Spleen (tissue), 11 donors: ENCODE results near the gene RAD51B. TPM values are rescaled to one million over a fixed set of nuclear protein-coding genes. Genes with fewer than 3 reads are reported as not detected.
A peak's percentile ranks its signal among the peaks of the same experiment; 100 is the strongest.

Source experiments
- DNase-seq: peaks from one replicate; pipeline ENCODE4 v3.0.0-alpha.2; 2020
- H3K27ac ChIP-seq, 8 donors: fragments of 200-600 bp; sonication (generic) in 7 of 8; 1 replicate in 4 of 8; 2 replicates in 4 of 8; pipeline versions ENCODE4 v1.5.0 to v1.8.0; 2016 to 2021; ENCODE audit warnings: inconsistent platforms in 4 of 8, mild to moderate bottlenecking in 4 of 8, moderate library complexity in 1 of 8
- H3K27me3 ChIP-seq, 7 donors: fragments of 200-600 bp; sonication (generic) in 6 of 7; replicated peaks in 1 of 7; 1 replicate in 4 of 7; 2 replicates in 3 of 7; pipeline versions ENCODE4 v1.5.0 to v1.8.0; 2016 to 2021; ENCODE audit warnings: inconsistent platforms in 3 of 7, mild to moderate bottlenecking in 1 of 7
- H3K36me3 ChIP-seq, 6 donors: fragments of 200-600 bp; sonication (generic) in 5 of 6; 1 replicate in 4 of 6; 2 replicates in 2 of 6; pipeline versions ENCODE4 v1.5.0 to v1.8.0; 2016 to 2021; ENCODE audit warnings: inconsistent platforms in 2 of 6
- H3K4me1 ChIP-seq, 6 donors: fragments of 200-600 bp; sonication (generic) in 5 of 6; 1 replicate in 3 of 6; 2 replicates in 3 of 6; pipeline versions ENCODE4 v1.5.0 to v1.8.0; 2016 to 2021; ENCODE audit warnings: inconsistent platforms in 3 of 6
- H3K4me3 ChIP-seq, 8 donors: fragments of 200-600 bp; sonication (generic) in 7 of 8; 1 replicate in 4 of 8; 2 replicates in 4 of 8; pipeline versions ENCODE4 v1.5.0 to v1.8.0; 2016 to 2021; ENCODE audit warnings: inconsistent platforms in 4 of 8, mild to moderate bottlenecking in 4 of 8, moderate library complexity in 2 of 8
- H3K9me3 ChIP-seq, 8 donors: fragments of 200-600 bp; sonication (generic) in 7 of 8; 1 replicate in 4 of 8; 2 replicates in 4 of 8; pipeline versions ENCODE4 v1.5.0 to v1.8.0; 2016 to 2021; ENCODE audit warnings: inconsistent platforms in 4 of 8
- POLR2A ChIP-seq, 3 donors: fragments of 450-650 bp; IDR thresholded peaks; one replicate each; pipeline ENCODE4 v1.5.1; 2017; ENCODE audit warnings: antibody characterized with exemption in 3 of 3, mild to moderate bottlenecking in 1 of 3
- POLR2AphosphoS5 ChIP-seq, 3 donors: sonication (generic); formaldehyde crosslinking; IDR thresholded peaks; one replicate each; pipeline ENCODE4 v1.5.1; 2017; ENCODE audit warnings: antibody characterized with exemption in 3 of 3
- WGBS, 5 donors: extraction: QIAGEN DNeasy Blood & Tissue Kit in 3 of 5; methylation state at CpG; one replicate each; pipeline versions ENCODE4 v1.1.5 to v1.1.7; 2013 to 2018; 5-methylcytosine and 5-hydroxymethylcytosine counted together
- intact Hi-C: fragments of 100-400 bp; cut with DNase I; formaldehyde crosslinking; loops from one replicate; pipeline ENCODE4 v1.15.0; 2023; ENCODE audit warnings: low total_unique reads
- polyA plus RNA-seq, 3 donors: library from polyadenylated mRNA; stranded (reverse); fragments of 200-250 nt; gene quantifications; one replicate each; pipeline ENCODE4 v1.2.1, GENCODE V29; 2013
- total RNA-seq, 7 donors: library from RNA; depleted of rRNA in 3 of 7; stranded (reverse); fragments of >200 nt in 3 of 7; fragmentation: NEBNext Ultra II Directional in 4 of 7; extraction: Animal tissue kit (Norgen Biotek cat#: 25700) in 4 of 7; gene quantifications; one replicate each; pipeline versions ENCODE4 v1.1.0 to v1.2.1, GENCODE V29; 2016 to 2021
- TF ChIP-seq, protein P1 (sequence below), 11 experiments: fragments of 200-600 bp in 7 of 11; fragments of 450-650 bp in 4 of 11; sonication (generic) in 4 of 11; IDR thresholded peaks in 8 of 11; conservative IDR thresholded peaks in 3 of 11; 1 replicate in 7 of 11; 2 replicates in 4 of 11; pipeline versions ENCODE4 v1.4.0 to v1.8.0; 2016 to 2021; ENCODE audit warnings: antibody characterized with exemption in 11 of 11, inconsistent platforms in 4 of 11, mild to moderate bottlenecking in 1 of 11
- donor health status: healthy with polysubstance abuse.
- donor health status: DM: no; HTN: no; CAD: no; lungs with moderate emphysema.
- donor health status: DM: no; HTN: no; CAD: no.
- donor health status: Bipolar disorder and iron deficiency.
- donor health status: healthy.
- donor health status: DM: no; HTN: no; CAD: no.
- donor health status: DM: yes; HTN: yes; CAD: no.

The RAD51B gene
- total and polyA plus RNA-seq, 10 donors = 4.2 to 43.7 (median 29.8) TPM

DNA sequence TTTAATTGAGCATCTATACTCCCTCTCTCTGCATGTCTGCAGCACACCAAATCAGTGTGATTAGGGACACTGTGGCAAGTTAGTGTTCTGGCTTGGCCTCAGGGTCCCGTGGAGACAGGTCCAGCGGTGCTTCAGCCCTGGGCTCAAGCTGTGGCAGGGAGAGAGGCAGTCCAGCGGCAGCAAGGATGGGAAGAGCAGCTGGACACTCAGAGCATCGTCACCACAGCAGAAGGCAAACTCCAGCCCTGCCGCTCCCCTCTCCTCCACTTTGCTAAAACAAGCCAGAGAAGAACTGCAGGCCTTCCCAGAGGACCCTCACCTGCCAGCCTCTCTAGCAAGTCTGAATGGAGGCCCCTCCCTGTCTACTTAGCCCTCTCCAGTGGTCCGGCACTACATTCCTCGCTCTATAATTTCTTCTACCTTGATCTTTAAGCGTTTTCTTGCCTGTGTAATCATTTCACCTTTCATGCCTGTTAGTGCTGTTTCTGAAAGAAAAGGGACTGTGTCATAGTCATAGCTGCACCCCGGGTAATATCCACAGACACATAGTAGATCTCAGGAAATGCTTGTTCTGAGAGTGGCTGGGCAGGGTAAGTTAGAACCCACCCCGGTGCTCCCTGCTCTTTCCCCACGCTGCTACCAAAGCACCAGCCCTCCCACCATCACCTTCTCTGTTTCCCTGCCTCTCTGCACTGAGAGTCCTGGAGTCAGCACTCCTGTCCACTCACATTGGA lies 951.1 kb downstream of the RAD51B start:
- no peak for DNase-seq
- Histone ChIP-seq H3K27me3 (no peaks in the 10 kb centered on the region), H3K27ac (peak overlapping the region; percentile 59 to 87 (median 83)), H3K9me3 (peaks cover 0 to 10% (median 6%) of the 10 kb centered on the region in 8 donors), H3K36me3 (no peaks in the 10 kb centered on the region), H3K4me1 (peaks cover 13 to 56% (median 33%) of the 10 kb centered on the region in 6 donors), H3K4me3 (no peak overlapping the region)
- 81 to 84% (median 82%) methylated on average over 11 of the region's 11 CpGs for WGBS, 5 donors
- TF ChIP-seq POLR2AphosphoS5 (IDR thresholded peaks at IDR 0.05) (no peak), POLR2A (IDR thresholded peaks at IDR 0.05) (no peak)
- TF ChIP-seq, protein P1, sequence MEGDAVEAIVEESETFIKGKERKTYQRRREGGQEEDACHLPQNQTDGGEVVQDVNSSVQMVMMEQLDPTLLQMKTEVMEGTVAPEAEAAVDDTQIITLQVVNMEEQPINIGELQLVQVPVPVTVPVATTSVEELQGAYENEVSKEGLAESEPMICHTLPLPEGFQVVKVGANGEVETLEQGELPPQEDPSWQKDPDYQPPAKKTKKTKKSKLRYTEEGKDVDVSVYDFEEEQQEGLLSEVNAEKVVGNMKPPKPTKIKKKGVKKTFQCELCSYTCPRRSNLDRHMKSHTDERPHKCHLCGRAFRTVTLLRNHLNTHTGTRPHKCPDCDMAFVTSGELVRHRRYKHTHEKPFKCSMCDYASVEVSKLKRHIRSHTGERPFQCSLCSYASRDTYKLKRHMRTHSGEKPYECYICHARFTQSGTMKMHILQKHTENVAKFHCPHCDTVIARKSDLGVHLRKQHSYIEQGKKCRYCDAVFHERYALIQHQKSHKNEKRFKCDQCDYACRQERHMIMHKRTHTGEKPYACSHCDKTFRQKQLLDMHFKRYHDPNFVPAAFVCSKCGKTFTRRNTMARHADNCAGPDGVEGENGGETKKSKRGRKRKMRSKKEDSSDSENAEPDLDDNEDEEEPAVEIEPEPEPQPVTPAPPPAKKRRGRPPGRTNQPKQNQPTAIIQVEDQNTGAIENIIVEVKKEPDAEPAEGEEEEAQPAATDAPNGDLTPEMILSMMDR (IDR thresholded peaks at IDR 0.05 in 8 of 11, conservative IDR thresholded peaks at IDR 0.05 in 3 of 11) = no peak
- intact Hi-C loops = no loop called here

DNA sequence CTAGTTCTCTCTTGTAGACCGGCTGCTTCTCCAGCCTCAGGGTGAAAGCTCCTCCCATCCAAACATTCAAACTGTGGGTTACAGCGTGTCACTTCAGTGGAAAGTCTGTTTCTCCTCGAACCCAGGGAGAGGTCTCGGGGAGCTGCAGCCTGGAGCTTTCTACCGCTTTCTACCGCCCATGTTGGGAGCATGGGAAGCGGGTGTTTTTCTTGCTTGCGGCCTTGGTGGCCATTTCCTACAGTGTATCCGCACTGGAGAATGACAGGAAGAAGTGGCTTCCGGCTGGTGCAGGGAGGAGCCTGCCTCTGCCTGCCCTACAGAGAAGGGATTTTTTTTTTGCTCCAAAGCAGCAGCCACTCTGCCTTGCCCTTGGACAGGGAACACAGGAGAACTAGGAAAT lies 952.1 kb downstream of the RAD51B start:
- intact Hi-C loops = no loop called here
- WGBS, 5 donors = 16 to 47% (median 19%) methylated on average over 10 of the region's 10 CpGs
- peak overlapping the region; percentile 59 to 87 (median 83) for H3K27ac ChIP-seq
- peaks cover 13 to 55% (median 33%) of the 10 kb centered on the region in 6 donors for H3K4me1 ChIP-seq
- no peak for TF ChIP-seq POLR2A (IDR thresholded peaks at IDR 0.05)
- TF ChIP-seq, protein P1 (IDR thresholded peaks at IDR 0.05 in 8 of 11, conservative IDR thresholded peaks at IDR 0.05 in 3 of 11) = no peak
- TF ChIP-seq POLR2AphosphoS5 (IDR thresholded peaks at IDR 0.05) = peak in 2 of 3 donors; percentile 79 to 86
- peak overlapping the region in 1 of 8 donors; percentile 1 for H3K4me3 ChIP-seq
- peaks cover 0 to 10% (median 6%) of the 10 kb centered on the region in 8 donors for H3K9me3 ChIP-seq
- no peaks in the 10 kb centered on the region for H3K27me3 ChIP-seq
- H3K36me3 ChIP-seq = no peaks in the 10 kb centered on the region
- DNase-seq = no peak

DNA sequence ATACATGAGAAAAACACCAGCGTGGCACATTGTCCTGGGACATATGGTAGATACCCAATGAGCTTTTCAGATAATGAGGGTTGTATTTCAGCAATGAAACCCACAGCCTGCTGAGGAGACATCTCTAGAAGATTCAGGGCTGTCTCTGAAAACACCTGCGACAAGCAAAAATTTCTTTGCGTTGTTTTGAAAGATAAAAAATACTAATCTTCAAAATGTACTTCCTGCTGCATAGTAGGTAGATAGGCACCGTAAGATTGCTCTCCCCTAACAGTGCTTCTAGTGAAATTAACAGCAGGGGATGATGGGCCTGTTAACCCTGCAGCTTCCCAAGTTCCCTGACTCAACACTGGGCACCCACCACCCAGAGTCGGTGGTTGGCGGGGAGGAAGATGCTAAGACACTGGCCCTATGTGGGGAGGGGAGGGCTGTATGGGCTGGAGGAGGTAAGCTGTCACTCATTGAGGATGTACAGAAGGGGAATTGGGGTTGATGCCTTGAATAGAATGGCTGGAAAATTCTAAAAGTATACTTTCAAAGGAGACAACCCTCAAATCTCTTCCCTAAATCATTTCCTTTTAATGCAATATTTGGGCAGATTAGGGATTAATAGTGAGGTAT lies 953.3 kb downstream of the RAD51B start:
- Histone ChIP-seq H3K36me3 (no peaks in the 10 kb centered on the region), H3K27me3 (no peaks in the 10 kb centered on the region), H3K27ac (peak overlapping the region; percentile 30 to 87 (median 83)), H3K9me3 (peaks cover 0 to 10% (median 6%) of the 10 kb centered on the region in 8 donors), H3K4me3 (no peak overlapping the region), H3K4me1 (peaks cover 13 to 52% (median 31%) of the 10 kb centered on the region in 6 donors)
- TF ChIP-seq, protein P1 (IDR thresholded peaks at IDR 0.05 in 8 of 11, conservative IDR thresholded peaks at IDR 0.05 in 3 of 11) = no peak
- TF ChIP-seq POLR2A (IDR thresholded peaks at IDR 0.05) (no peak), POLR2AphosphoS5 (IDR thresholded peaks at IDR 0.05) (no peak)
- WGBS, 5 donors = 64 to 80% (median 76%) methylated on average over 6 of the region's 6 CpGs
- intact Hi-C loops = no loop called here
- no peak for DNase-seq
